Bronchial epithelial cell (primary cell): ENCODE measurements around the gene POLDIP2. TPM values are rescaled to one million over a fixed set of nuclear protein-coding genes. Genes with fewer than 3 reads are reported as not detected.
A peak's percentile ranks its signal among the peaks of the same experiment; 100 is the strongest.

Experiments
- DNase-seq: peaks from one replicate; pipeline ENCODE4 v3.0.0-alpha.2; 2010; ENCODE audit warnings: low read depth
- FAIRE-seq: peaks from 2 replicates; lab custom pipeline; 2011; peaks lifted over from hg19 to GRCh38; lab: Jason Lieb, UNC
- H3K27me3 ChIP-seq: 2 replicates; pipeline ENCODE4 v1.5.1; 2011; ENCODE audit warnings: low read length; ENCODE audit not compliant: control insufficient read depth, insufficient read depth
- H3K36me3 ChIP-seq: 2 replicates; pipeline ENCODE4 v1.5.1; 2011; ENCODE audit warnings: low read length; ENCODE audit not compliant: control insufficient read depth, insufficient read depth
- H3K4me3 ChIP-seq: 2 replicates; pipeline ENCODE4 v1.5.1; 2011; ENCODE audit warnings: mild to moderate bottlenecking, low read depth, low read length, control low read depth
- total RNA-seq: library from RNA; depleted of rRNA; stranded (reverse); fragments of >200 nt; gene quantifications from 2 replicates; pipeline ENCODE4 v1.2.1, GENCODE V29; 2014
- TF ChIP-seq, protein P1 (sequence below): IDR thresholded peaks from 2 replicates; pipeline ENCODE4 v1.5.1; 2011; ENCODE audit warnings: mild to moderate bottlenecking, moderate library complexity, low read length, control low read depth, inconsistent platforms; ENCODE audit not compliant: insufficient read depth, severe bottlenecking

POLDIP2 gene, protein sequence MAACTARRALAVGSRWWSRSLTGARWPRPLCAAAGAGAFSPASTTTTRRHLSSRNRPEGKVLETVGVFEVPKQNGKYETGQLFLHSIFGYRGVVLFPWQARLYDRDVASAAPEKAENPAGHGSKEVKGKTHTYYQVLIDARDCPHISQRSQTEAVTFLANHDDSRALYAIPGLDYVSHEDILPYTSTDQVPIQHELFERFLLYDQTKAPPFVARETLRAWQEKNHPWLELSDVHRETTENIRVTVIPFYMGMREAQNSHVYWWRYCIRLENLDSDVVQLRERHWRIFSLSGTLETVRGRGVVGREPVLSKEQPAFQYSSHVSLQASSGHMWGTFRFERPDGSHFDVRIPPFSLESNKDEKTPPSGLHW
- 59.8 and 67.5 TPM in 2 replicates for total RNA-seq

DNA sequence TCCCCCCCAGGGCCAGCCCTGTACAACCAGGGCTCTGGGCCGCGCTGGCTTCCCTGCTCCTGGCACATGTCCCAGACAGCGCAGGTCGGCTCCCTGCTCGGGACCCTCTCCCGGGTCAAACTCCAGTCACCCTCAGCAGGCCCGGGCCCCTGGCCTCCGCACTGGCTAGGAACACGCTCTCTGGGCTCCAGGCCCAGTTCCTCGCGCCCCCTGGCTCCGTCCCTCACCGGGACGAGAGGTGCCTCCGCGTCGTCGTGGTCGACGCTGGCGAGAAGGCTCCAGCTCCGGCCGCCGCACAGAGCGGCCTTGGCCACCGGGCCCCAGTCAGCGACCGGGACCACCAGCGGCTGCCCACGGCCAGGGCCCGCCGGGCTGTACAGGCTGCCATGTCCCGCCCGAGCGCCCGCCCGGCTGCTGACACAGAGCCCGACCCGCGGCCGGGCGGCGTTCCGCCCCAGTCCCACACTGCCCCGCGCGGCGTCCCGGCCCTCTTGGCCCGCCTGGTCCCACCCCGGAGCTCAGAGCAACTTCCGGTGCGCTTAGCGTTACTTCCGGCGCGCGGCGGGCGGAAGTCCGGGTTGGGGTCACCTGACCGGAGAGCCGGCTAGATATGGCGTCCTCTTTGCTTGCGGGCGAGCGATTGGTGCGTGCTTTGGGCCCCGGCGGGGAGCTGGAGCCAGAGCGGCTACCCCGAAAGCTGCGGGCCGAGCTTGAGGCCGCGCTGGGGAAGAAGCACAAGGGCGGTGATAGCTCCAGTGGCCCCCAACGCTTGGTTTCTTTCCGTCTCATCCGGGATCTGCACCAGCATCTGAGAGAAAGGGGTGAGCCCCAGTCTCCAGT lies at the start of gene POLDIP2:
POLDIP2 (minus strand) TSS at position 467 of the 840 bp plus-strand sequence; CDS start at position 388, 79 bp downstream.
- Histone ChIP-seq H3K4me3 (peak within 1 kb of the TSS; percentile 93), H3K27me3 (no peaks in the 10 kb centered on the region), H3K36me3 (peaks cover 22% of the 10 kb centered on the region)
- FAIRE-seq (no peak), DNase-seq (peak; percentile 82)
- TF ChIP-seq, protein P1, sequence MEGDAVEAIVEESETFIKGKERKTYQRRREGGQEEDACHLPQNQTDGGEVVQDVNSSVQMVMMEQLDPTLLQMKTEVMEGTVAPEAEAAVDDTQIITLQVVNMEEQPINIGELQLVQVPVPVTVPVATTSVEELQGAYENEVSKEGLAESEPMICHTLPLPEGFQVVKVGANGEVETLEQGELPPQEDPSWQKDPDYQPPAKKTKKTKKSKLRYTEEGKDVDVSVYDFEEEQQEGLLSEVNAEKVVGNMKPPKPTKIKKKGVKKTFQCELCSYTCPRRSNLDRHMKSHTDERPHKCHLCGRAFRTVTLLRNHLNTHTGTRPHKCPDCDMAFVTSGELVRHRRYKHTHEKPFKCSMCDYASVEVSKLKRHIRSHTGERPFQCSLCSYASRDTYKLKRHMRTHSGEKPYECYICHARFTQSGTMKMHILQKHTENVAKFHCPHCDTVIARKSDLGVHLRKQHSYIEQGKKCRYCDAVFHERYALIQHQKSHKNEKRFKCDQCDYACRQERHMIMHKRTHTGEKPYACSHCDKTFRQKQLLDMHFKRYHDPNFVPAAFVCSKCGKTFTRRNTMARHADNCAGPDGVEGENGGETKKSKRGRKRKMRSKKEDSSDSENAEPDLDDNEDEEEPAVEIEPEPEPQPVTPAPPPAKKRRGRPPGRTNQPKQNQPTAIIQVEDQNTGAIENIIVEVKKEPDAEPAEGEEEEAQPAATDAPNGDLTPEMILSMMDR: peak; percentile 1

DNA sequence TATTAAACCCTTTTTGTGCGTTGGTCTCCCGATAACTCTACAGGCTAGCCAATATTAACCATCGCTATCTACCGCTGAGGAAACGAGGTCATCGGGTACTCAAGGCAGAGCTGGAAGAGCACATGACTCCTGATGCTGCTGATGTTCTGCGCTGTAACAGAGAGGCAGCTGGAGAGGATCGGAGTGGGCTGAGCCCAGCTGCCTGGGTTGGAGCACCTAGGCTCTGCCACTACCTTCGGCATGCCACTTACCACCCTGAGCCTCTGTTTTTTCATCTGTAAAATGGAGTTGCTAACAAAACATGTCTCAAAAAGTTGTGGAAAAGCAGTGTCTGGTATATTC lies 49.1 kb upstream of the POLDIP2 start:
- Histone ChIP-seq H3K36me3 (peaks cover 2% of the 10 kb centered on the region), H3K27me3 (no peaks in the 10 kb centered on the region), H3K4me3 (peak overlapping the region; percentile 55)
- peak; percentile 40 for DNase-seq
- no peak for FAIRE-seq
- TF ChIP-seq, protein P1: no peak

DNA sequence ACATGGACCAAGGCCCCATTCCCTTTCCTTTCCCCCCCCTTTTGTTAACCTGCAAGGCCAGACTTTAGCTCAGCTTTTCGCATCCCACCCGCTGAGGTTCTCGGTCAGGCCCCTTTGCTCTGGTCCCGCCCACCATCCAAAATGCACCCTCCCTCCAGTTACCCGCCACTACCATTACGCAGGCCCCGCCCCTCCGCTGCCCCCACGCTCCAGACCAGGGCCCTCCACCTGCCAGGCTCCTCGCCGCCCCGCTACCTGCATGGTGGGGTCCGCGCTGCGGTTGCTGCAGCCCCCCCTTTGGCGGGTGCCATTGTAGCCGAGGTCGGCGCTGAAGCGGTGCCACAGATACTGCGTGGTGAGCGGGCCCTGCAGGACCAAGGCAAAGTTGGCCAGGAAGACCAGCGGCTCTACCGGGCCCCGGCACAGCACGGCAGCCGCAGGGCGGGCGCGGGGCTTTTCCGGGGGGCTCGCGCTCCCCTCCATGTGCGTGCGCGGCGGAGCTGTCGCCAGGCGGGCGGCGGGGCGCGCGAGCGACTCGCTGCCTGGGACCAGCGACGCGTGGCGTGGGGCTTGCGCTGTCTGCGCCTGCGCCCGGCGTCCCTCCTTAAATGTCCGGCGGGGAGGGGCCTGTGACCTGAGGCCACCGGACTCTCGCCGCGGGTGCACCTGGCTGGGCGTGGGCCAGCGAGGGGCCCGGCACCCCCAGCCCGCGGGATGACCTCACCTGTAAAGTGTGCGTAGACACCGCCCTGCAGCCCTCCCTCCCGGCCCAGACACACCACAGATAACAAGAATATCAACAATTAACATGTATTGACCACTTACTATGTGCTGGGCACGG lies 48.5 kb upstream of the POLDIP2 start, which contains the start of gene SLC46A1:
SLC46A1 (minus strand) TSS at position 581 of the 841 bp plus-strand sequence; CDS start at position 483, 98 bp downstream.
- DNase-seq (no peak), FAIRE-seq (no peak)
- TF ChIP-seq, protein P1: no peak
- H3K36me3 ChIP-seq: peaks cover 2% of the 10 kb centered on the region
- peak within 1 kb of the TSS; percentile 55 for H3K4me3 ChIP-seq
- no peaks in the 10 kb centered on the region for H3K27me3 ChIP-seq

DNA sequence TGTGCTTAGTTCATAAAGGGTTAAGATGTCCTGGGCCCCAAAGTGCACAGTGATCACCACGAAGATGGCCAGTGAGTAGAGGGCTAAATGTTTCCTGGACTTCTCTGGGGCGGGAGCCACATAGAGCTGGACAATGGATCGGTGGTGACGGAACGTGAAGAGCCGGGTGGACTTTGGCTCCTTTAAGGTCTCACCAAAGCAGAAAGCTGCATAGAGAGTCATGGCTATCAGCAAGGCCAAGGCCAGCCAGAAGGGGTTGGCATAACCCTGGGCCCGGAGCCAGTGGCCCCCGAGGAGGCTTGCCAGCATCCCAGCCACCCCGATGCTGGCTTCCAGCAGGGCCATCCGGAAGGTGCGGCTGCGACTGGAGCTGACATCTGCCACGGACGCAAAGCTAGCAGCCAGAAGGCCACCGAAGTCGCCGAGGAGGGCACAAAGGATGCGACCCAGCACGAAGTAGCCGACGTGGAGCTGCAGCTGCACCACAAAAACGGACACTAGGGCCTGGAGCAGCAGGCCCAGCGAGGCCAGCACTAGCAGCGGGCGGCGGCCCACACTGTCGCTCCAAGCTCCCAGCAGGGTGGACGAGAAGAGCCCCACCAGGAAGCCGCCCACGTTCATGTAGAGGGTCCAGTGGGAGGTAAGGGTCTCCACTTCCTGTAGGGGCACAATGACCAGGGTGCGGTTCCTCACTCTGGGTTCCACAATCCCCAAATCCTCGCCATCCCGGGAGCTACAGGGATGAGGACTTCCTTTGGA lies 47.7 kb upstream of the POLDIP2 start:
- Histone ChIP-seq H3K27me3 (no peaks in the 10 kb centered on the region), H3K36me3 (peaks cover 3% of the 10 kb centered on the region), H3K4me3 (peak overlapping the region; percentile 55)
- FAIRE-seq: no peak
- TF ChIP-seq, protein P1: no peak
- DNase-seq: no peak

DNA sequence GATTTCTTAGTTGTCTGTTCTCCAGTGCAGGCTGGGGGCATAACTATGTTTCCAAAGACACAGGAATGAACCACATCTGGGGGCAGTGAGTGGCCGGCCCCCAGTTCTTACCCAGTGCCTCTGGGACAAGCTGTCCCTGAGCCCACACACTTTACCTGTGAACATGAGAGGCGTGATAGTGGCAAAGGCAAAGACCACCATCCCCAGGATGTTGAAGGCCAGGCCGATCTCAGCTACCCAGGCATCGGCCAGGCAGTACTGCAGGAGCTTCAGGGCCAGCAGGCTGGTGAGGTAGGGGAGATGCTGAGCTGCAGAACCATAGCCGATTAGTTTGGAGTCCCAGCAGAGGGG lies 47.1 kb upstream of the POLDIP2 start:
- FAIRE-seq (no peak), DNase-seq (no peak)
- TF ChIP-seq, protein P1: no peak
- peaks cover 3% of the 10 kb centered on the region for H3K36me3 ChIP-seq
- no peaks in the 10 kb centered on the region for H3K27me3 ChIP-seq
- no peak overlapping the region for H3K4me3 ChIP-seq
